ENCODE data around the gene SYCE3.

The SYCE3 gene

GRCh38 chr22:50600538-50600937, 37.8 kb upstream of the SYCE3 start, which contains the start of gene MAPK8IP2:
Gene MAPK8IP2 (plus strand): TSS chr22:50600793. CDS start chr22:50600819, 26 bp downstream.
- no peak for DNase-seq (ENCODE audit: low read depth in 3 of 3)

- peak in 1 of 3 donors; percentile 59 for DNase-seq (ENCODE audit: low read depth in 3 of 3)
These were observed 37.2 kb upstream of the SYCE3 start for GRCh38 chr22:50599816-50600455.

- DNase-seq (ENCODE audit: low read depth in 3 of 3) = no peak
These were observed 34.4 kb upstream of the SYCE3 start for GRCh38 chr22:50597097-50597496.

- DNase-seq (ENCODE audit: low read depth in 3 of 3) = no peak
These were observed 32.5 kb upstream of the SYCE3 start for GRCh38 chr22:50595189-50595588.

- no peak for DNase-seq (ENCODE audit: low read depth in 3 of 3)
These were observed 24.7 kb upstream of the SYCE3 start for GRCh38 chr22:50587407-50587806.

- no peak for DNase-seq (ENCODE audit: low read depth in 3 of 3)
These were observed 23.7 kb upstream of the SYCE3 start for GRCh38 chr22:50586416-50586815.

- no peak for DNase-seq (ENCODE audit: low read depth in 3 of 3)
These were observed 23.1 kb upstream of the SYCE3 start for GRCh38 chr22:50585781-50586180.

GRCh38 chr22:50585238-50585637, 22.5 kb upstream of the SYCE3 start:
- no peak for DNase-seq (ENCODE audit: low read depth in 3 of 3)

GRCh38 chr22:50584106-50585096, 21.7 kb upstream of the SYCE3 start:
- no peak for DNase-seq (ENCODE audit: low read depth in 3 of 3)

- no peak for DNase-seq (ENCODE audit: low read depth in 3 of 3)
These were observed 20.7 kb upstream of the SYCE3 start for GRCh38 chr22:50583294-50583861.

- peak; percentile 97 to 98 (median 98) for DNase-seq (ENCODE audit: low read depth in 3 of 3)
These were observed 20.0 kb upstream of the SYCE3 start, which contains the start of gene CHKB for GRCh38 chr22:50582493-50583293. Gene CHKB (minus strand): TSS chr22:50582849. CDS start chr22:50582781, 68 bp downstream.

- peak in 1 of 3 donors; percentile 21 for DNase-seq (ENCODE audit: low read depth in 3 of 3)
These were observed 19.3 kb upstream of the SYCE3 start for GRCh38 chr22:50581950-50582492.

GRCh38 chr22:50581031-50581949, 18.6 kb upstream of the SYCE3 start:
- no peak for DNase-seq (ENCODE audit: low read depth in 3 of 3)

- no peak for DNase-seq (ENCODE audit: low read depth in 3 of 3)
These were observed 17.0 kb upstream of the SYCE3 start for GRCh38 chr22:50579752-50580151.

GRCh38 chr22:50578776-50579310, 16.1 kb upstream of the SYCE3 start:
- DNase-seq (ENCODE audit: low read depth in 3 of 3) = no peak

- DNase-seq (ENCODE audit: low read depth in 3 of 3) = no peak
These were observed 15.5 kb upstream of the SYCE3 start, which contains the start of gene CPT1B for GRCh38 chr22:50577987-50578775. Gene CPT1B (minus strand): TSS chr22:50578427. CDS start chr22:50577915, 512 bp downstream.

- DNase-seq (ENCODE audit: low read depth in 3 of 3) = no peak
These were observed 14.9 kb upstream of the SYCE3 start for GRCh38 chr22:50577697-50577986.

GRCh38 chr22:50576806-50577696, 14.3 kb upstream of the SYCE3 start:
- no peak for DNase-seq (ENCODE audit: low read depth in 3 of 3)
